Endodermal cell (in vitro differentiated cells): ENCODE results near the gene ITPRID2. TPM values are rescaled to one million over a fixed set of nuclear protein-coding genes. Genes with fewer than 3 reads are reported as not detected.

Experiments
- DNase-seq: peaks from one replicate; pipeline ENCODE4 v3.0.0-alpha.2; 2017
- H3K27ac ChIP-seq: 2 replicates; pipeline ENCODE4 v1.5.1; 2013; ENCODE audit warnings: mild to moderate bottlenecking, low read depth, low read length, moderate library complexity
- H3K27me3 ChIP-seq: 2 replicates; pipeline ENCODE4 v1.6.1; 2013; ENCODE audit warnings: mild to moderate bottlenecking, low read length, moderate library complexity; ENCODE audit not compliant: insufficient read depth, control insufficient read depth, poor library complexity, severe bottlenecking
- H3K36me3 ChIP-seq: 2 replicates; pipeline ENCODE4 v1.7.0; 2013; ENCODE audit warnings: mild to moderate bottlenecking, low read length, moderate library complexity; ENCODE audit not compliant: control insufficient read depth, insufficient read depth
- H3K4me1 ChIP-seq: one replicate; pipeline ENCODE4 v1.7.0; 2013; ENCODE audit warnings: low read length; ENCODE audit not compliant: control insufficient read depth, insufficient read depth
- H3K4me3 ChIP-seq: 2 replicates; pipeline ENCODE4 v1.5.1; 2013; ENCODE audit warnings: mild to moderate bottlenecking, low read length, moderate library complexity
- H3K9ac ChIP-seq: 2 replicates; pipeline ENCODE4 v1.6.1; 2013; ENCODE audit warnings: mild to moderate bottlenecking, low read length, moderate library complexity; ENCODE audit not compliant: poor library complexity, severe bottlenecking; ENCODE audit errors: extremely low read depth
- H3K9me3 ChIP-seq: 2 replicates; pipeline ENCODE4 v1.6.1; 2013; ENCODE audit warnings: mild to moderate bottlenecking, low read length, moderate library complexity; ENCODE audit not compliant: control insufficient read depth
- H3K27ac Mint-ChIP-seq: 2 replicates; pipeline ENCODE4 v1.8.0; 2020; ENCODE audit warnings: mixed read lengths
- H3K27me3 Mint-ChIP-seq: 2 replicates; pipeline ENCODE4 v1.8.0; 2021; ENCODE audit warnings: mild to moderate bottlenecking, mixed read lengths; ENCODE audit not compliant: insufficient read depth
- H3K36me3 Mint-ChIP-seq: 2 replicates; pipeline ENCODE4 v1.8.0; 2020; ENCODE audit warnings: low read depth, mixed read lengths
- H3K4me1 Mint-ChIP-seq: 2 replicates; pipeline ENCODE4 v1.8.0; 2020; ENCODE audit warnings: mixed read lengths
- H3K4me3 Mint-ChIP-seq: 2 replicates; pipeline ENCODE4 v1.8.0; 2020; ENCODE audit warnings: mild to moderate bottlenecking, moderate library complexity, mixed read lengths
- H3K9me3 Mint-ChIP-seq: 2 replicates; pipeline ENCODE4 v1.8.0; 2020; ENCODE audit warnings: mild to moderate bottlenecking, mixed read lengths
- WGBS, 2 experiments: methylation state at CpG; one replicate each; pipeline versions ENCODE4 v1.1.5 to v1.1.7; 2013; ENCODE audit warnings: missing lambda C conversion rate in 2 of 2, mixed read lengths in 1 of 2; ENCODE audit not compliant: insufficient coverage in 1 of 2, insufficient read length in 1 of 2; 5-methylcytosine and 5-hydroxymethylcytosine counted together
- total RNA-seq, 2 donors: library from RNA; stranded (reverse); fragmentation: NEBNext Ultra II Directional in 1 of 2; extraction: Animal tissue kit (Norgen Biotek cat#: 25700) in 1 of 2; gene quantifications; 2 replicates in 1 of 2; 3 replicates in 1 of 2; pipeline ENCODE4 v1.2.1, GENCODE V29; 2021
- TF ChIP-seq, protein P1 (sequence below): fragments of 200-600 bp; sonication (generic); conservative IDR thresholded peaks from 2 replicates; pipeline ENCODE4 v1.5.0; 2021; ENCODE audit warnings: antibody characterized with exemption, mild to moderate bottlenecking

The ITPRID2 gene
- total RNA-seq, 2 donors from 2014 or later, result 28.9 to 30.4 TPM

GRCh38 chr2:181846399-181847197 is 44.9 kb upstream of the ITPRID2 start:
- Histone ChIP-seq H3K9me3 (no peaks in the 10 kb centered on the region), H3K4me1 (no peaks in the 10 kb centered on the region), H3K4me3 (no peak overlapping the region), H3K27me3 (no peaks in the 10 kb centered on the region), H3K9ac (no peak overlapping the region), H3K36me3 (no peaks in the 10 kb centered on the region), H3K27ac (peak overlapping the region; percentile 16)
- Mint-ChIP-seq H3K27me3 (no peaks in the 10 kb centered on the region), H3K4me1 (peaks cover 6% of the 10 kb centered on the region), H3K9me3 (no peaks in the 10 kb centered on the region), H3K27ac (no peak overlapping the region), H3K4me3 (no peak overlapping the region), H3K36me3 (no peaks in the 10 kb centered on the region)
- DNase-seq, result no peak
- WGBS, 2 experiments, result 84 to 100% methylated on average over 1 to 4 of the region's 4 CpGs
- TF ChIP-seq, protein P1, sequence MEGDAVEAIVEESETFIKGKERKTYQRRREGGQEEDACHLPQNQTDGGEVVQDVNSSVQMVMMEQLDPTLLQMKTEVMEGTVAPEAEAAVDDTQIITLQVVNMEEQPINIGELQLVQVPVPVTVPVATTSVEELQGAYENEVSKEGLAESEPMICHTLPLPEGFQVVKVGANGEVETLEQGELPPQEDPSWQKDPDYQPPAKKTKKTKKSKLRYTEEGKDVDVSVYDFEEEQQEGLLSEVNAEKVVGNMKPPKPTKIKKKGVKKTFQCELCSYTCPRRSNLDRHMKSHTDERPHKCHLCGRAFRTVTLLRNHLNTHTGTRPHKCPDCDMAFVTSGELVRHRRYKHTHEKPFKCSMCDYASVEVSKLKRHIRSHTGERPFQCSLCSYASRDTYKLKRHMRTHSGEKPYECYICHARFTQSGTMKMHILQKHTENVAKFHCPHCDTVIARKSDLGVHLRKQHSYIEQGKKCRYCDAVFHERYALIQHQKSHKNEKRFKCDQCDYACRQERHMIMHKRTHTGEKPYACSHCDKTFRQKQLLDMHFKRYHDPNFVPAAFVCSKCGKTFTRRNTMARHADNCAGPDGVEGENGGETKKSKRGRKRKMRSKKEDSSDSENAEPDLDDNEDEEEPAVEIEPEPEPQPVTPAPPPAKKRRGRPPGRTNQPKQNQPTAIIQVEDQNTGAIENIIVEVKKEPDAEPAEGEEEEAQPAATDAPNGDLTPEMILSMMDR, result no peak

DNA sequence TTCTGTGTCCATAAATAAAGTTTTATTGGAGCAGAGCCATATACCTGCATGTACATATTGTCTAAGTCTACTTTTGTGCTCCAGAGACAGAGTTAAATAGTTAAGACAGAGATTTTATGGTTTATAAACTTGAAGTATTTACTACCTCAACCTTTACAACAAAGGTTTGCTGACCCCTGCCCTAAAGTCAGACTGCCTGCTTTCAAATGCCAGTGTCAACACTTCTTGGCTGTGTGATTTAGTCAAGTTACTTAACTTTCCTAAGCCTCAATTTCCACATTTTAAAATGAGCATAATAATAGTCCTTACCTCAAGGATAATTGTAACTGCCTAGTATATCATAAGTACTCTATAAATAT is 44.4 kb upstream of the ITPRID2 start:
- TF ChIP-seq, protein P1, result no peak
- Mint-ChIP-seq H3K4me1 (peaks cover 6% of the 10 kb centered on the region), H3K27ac (no peak overlapping the region), H3K36me3 (no peaks in the 10 kb centered on the region), H3K4me3 (no peak overlapping the region), H3K27me3 (no peaks in the 10 kb centered on the region), H3K9me3 (no peaks in the 10 kb centered on the region)
- Histone ChIP-seq H3K9me3 (no peaks in the 10 kb centered on the region), H3K4me1 (no peaks in the 10 kb centered on the region), H3K4me3 (no peak overlapping the region), H3K27me3 (no peaks in the 10 kb centered on the region), H3K27ac (peak overlapping the region; percentile 16), H3K36me3 (no peaks in the 10 kb centered on the region), H3K9ac (no peak overlapping the region)
- DNase-seq, result no peak

GRCh38 chr2:181847702-181848101 is 43.8 kb upstream of the ITPRID2 start:
- Mint-ChIP-seq H3K36me3 (no peaks in the 10 kb centered on the region), H3K4me3 (no peak overlapping the region), H3K9me3 (no peaks in the 10 kb centered on the region), H3K27ac (no peak overlapping the region), H3K4me1 (peaks cover 6% of the 10 kb centered on the region), H3K27me3 (no peaks in the 10 kb centered on the region)
- no peak overlapping the region for H3K4me3 ChIP-seq
- H3K4me1 ChIP-seq, result no peaks in the 10 kb centered on the region
- TF ChIP-seq, protein P1, result no peak
- DNase-seq, result no peak
- 97% methylated on average over 2 of the region's 2 CpGs; no CpG with 5 or more reads in 1 of the 2 experiments for WGBS, 2 experiments
- no peaks in the 10 kb centered on the region for H3K9me3 ChIP-seq
- no peak overlapping the region for H3K9ac ChIP-seq
- H3K36me3 ChIP-seq, result no peaks in the 10 kb centered on the region
- no peak overlapping the region for H3K27ac ChIP-seq
- no peaks in the 10 kb centered on the region for H3K27me3 ChIP-seq
